Measurements from ENCODE around the gene CTIF.

- no peak for TF ChIP-seq CTCF (IDR thresholded peaks at IDR 0.05)
- no peak for TF ChIP-seq POLR2AphosphoS5 (IDR thresholded peaks at IDR 0.05; ENCODE audit: insufficient read depth in 1 of 2, low read depth in 1 of 2)
- no peak for TF ChIP-seq POLR2A (IDR thresholded peaks at IDR 0.05)
These were observed 9.4 kb downstream of the CTIF start for GRCh38 chr18:48548011-48548771.
